ENCODE measurements around the gene MRPS31.

DNA sequence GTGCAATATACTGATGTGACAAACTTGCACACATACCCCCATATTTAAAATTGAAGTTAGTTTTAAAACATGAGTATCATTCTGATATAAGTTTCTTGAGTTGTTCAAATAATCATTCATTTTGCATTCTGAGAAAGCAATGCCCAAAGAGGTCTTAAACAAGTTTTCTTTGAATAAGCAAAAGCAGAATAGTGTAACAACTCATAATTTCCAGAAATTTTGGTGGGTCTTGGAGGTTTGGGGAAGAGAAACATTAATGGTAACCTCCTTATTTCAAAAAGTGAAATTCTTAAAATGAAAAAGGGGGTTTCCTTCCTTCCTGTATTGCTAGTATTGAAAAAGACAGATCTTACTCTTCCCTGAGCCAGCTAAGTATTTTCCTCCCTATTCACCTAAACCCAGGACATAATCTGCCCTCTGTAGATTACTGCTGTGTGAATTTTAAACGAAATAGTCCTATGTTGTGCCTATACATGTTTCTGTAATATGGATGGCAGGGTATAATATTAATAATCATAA, 48.9 kb upstream of the MRPS31 start:
- TF ChIP-seq, protein P1, sequence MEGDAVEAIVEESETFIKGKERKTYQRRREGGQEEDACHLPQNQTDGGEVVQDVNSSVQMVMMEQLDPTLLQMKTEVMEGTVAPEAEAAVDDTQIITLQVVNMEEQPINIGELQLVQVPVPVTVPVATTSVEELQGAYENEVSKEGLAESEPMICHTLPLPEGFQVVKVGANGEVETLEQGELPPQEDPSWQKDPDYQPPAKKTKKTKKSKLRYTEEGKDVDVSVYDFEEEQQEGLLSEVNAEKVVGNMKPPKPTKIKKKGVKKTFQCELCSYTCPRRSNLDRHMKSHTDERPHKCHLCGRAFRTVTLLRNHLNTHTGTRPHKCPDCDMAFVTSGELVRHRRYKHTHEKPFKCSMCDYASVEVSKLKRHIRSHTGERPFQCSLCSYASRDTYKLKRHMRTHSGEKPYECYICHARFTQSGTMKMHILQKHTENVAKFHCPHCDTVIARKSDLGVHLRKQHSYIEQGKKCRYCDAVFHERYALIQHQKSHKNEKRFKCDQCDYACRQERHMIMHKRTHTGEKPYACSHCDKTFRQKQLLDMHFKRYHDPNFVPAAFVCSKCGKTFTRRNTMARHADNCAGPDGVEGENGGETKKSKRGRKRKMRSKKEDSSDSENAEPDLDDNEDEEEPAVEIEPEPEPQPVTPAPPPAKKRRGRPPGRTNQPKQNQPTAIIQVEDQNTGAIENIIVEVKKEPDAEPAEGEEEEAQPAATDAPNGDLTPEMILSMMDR (IDR thresholded peaks at IDR 0.05) = no peak
- TF ChIP-seq POLR2A (IDR thresholded peaks at IDR 0.05) (no peak), EP300 (IDR thresholded peaks at IDR 0.05) (no peak)

All from tibial nerve (tissue), 4 donors.